IMR-90 (cell line): ENCODE results near the gene SMIM36. TPM values are rescaled to one million over a fixed set of nuclear protein-coding genes. Genes with fewer than 3 reads are reported as not detected.
"Not testable (repeated sequence)": the region's sequence is repeated elsewhere in the genome, so short reads cannot be mapped to it uniquely, and the experiment has no call there.

Experiments used
- ATAC-seq: fragments of 200-7000 bp; cut with Tn5 transposase; 2 replicates; pipeline ENCODE4 v1.9.1; 2020; ENCODE audit warnings: low read depth, mild to moderate bottlenecking, moderate library complexity
- BruUV-seq: library from RNA; stranded (reverse); fragments of 400-500 nt; replicated peaks from 2 replicates; lab custom pipeline; 2021; lab: Mats Ljungman, UMichigan
- CTCF ChIA-PET: fragments of 300-600 bp; formaldehyde crosslinking; extraction: SDS; loops from one replicate; lab custom pipeline; 2021; ENCODE audit warnings: antibody characterized with exemption; lab: Yijun Ruan, JAX
- POLR2A ChIA-PET: fragments of 300-600 bp; sonication (Branson Sonifier 250); formaldehyde crosslinking; loops from one replicate; lab custom pipeline; 2022; ENCODE audit warnings: antibody characterized with exemption; ENCODE audit not compliant: unreplicated experiment; lab: Charles Lee
- DNase-seq: peaks from one replicate; pipeline ENCODE4 v3.0.0; 2013
- H2AFZ ChIP-seq: replicated peaks from 2 replicates; pipeline ENCODE3; 2013; ENCODE audit warnings: low read length, mild to moderate bottlenecking; ENCODE audit not compliant: poor library complexity
- H2AK5ac ChIP-seq: 2 replicates; pipeline ENCODE4 v1.6.1; 2013; ENCODE audit warnings: low read depth, low read length, inconsistent platforms
- H2AK9ac ChIP-seq: replicated peaks from 2 replicates; pipeline ENCODE3; 2013; ENCODE audit warnings: mild to moderate bottlenecking, low read depth, low read length, moderate library complexity; ENCODE audit not compliant: poor library complexity
- H2BK120ac ChIP-seq: 2 replicates; pipeline ENCODE4 v1.6.1; 2013; ENCODE audit warnings: low read depth, low read length, inconsistent platforms
- H2BK15ac ChIP-seq: 3 replicates; pipeline ENCODE4 v1.6.1; 2013; ENCODE audit warnings: low read depth, low read length, inconsistent platforms
- H2BK20ac ChIP-seq: 2 replicates; pipeline ENCODE4 v1.6.1; 2013; ENCODE audit warnings: low read depth, mild to moderate bottlenecking, inconsistent platforms, low read length, moderate library complexity
- H2BK5ac ChIP-seq: 2 replicates; pipeline ENCODE4 v1.6.1; 2013; ENCODE audit warnings: mild to moderate bottlenecking, low read depth, low read length, inconsistent platforms; ENCODE audit not compliant: poor library complexity, severe bottlenecking
- H3K14ac ChIP-seq: replicated peaks from 2 replicates; pipeline ENCODE4 v1.6.1; 2013; ENCODE audit warnings: low read depth, low read length, inconsistent platforms
- H3K18ac ChIP-seq: 2 replicates; pipeline ENCODE4 v1.6.1; 2013; ENCODE audit warnings: low read depth, low read length, control low read depth
- H3K23ac ChIP-seq: 2 replicates; pipeline ENCODE4 v1.6.1; 2013; ENCODE audit warnings: low read depth, low read length, inconsistent platforms
- H3K27ac ChIP-seq: 2 replicates; pipeline ENCODE4 v1.5.1; 2013; ENCODE audit warnings: mild to moderate bottlenecking, control low read depth, low read length; ENCODE audit not compliant: insufficient read depth
- H3K27me3 ChIP-seq: 2 replicates; pipeline ENCODE4 v1.6.1; 2013; ENCODE audit warnings: low read length; ENCODE audit not compliant: control insufficient read depth, insufficient read depth
- H3K36me3 ChIP-seq: 2 replicates; pipeline ENCODE4 v1.6.1; 2013; ENCODE audit warnings: low read length, mixed read lengths; ENCODE audit not compliant: control insufficient read depth, insufficient read depth
- H3K4ac ChIP-seq: 2 replicates; pipeline ENCODE4 v1.6.1; 2013; ENCODE audit warnings: low read depth, low read length, inconsistent platforms
- H3K4me1 ChIP-seq: 2 replicates; pipeline ENCODE4 v1.6.1; 2013; ENCODE audit warnings: low read length, mixed read lengths; ENCODE audit not compliant: control insufficient read depth, insufficient read depth
- H3K4me2 ChIP-seq: 2 replicates; pipeline ENCODE4 v1.6.1; 2013; ENCODE audit warnings: low read depth, mild to moderate bottlenecking, control low read depth, low read length, moderate library complexity
- H3K4me3 ChIP-seq: 2 replicates; pipeline ENCODE4 v1.5.1; 2013; ENCODE audit warnings: low read depth, mild to moderate bottlenecking, control low read depth, low read length, moderate library complexity; ENCODE audit not compliant: insufficient read depth
- H3K56ac ChIP-seq: 2 replicates; pipeline ENCODE4 v1.6.1; 2013; ENCODE audit warnings: low read length, inconsistent platforms; ENCODE audit not compliant: insufficient read depth; ENCODE audit errors: extremely low read depth
- H3K79me1 ChIP-seq, 2 experiments: 2 replicates each; pipeline ENCODE4 v1.6.1; 2013; ENCODE audit warnings: low read length in 2 of 2, inconsistent platforms in 1 of 2, low read depth in 1 of 2
- H3K9ac ChIP-seq: 2 replicates; pipeline ENCODE4 v1.6.1; 2013; ENCODE audit warnings: low read depth, low read length, control low read depth
- H3K9me1 ChIP-seq: 2 replicates; pipeline ENCODE4 v1.6.1; 2013; ENCODE audit warnings: low read length, inconsistent platforms; ENCODE audit not compliant: insufficient read depth
- H3K9me3 ChIP-seq: 2 replicates; pipeline ENCODE4 v1.6.1; 2013; ENCODE audit warnings: low read length; ENCODE audit not compliant: control insufficient read depth, insufficient read depth
- H4K20me1 ChIP-seq: 2 replicates; pipeline ENCODE4 v1.6.1; 2013; ENCODE audit warnings: low read length, inconsistent platforms; ENCODE audit not compliant: insufficient read depth
- H4K5ac ChIP-seq: 2 replicates; pipeline ENCODE4 v1.6.1; 2013; ENCODE audit warnings: mild to moderate bottlenecking, low read depth, low read length, control low read depth
- H4K8ac ChIP-seq, 2 experiments: 2 replicates each; pipeline ENCODE4 v1.6.1; 2013; ENCODE audit warnings: low read depth in 2 of 2, low read length in 2 of 2, control low read depth in 1 of 2, inconsistent platforms in 1 of 2
- H4K91ac ChIP-seq: 2 replicates; pipeline ENCODE4 v1.6.1; 2013; ENCODE audit warnings: low read depth, low read length, inconsistent platforms; ENCODE audit not compliant: insufficient read depth
- WGBS, 2 experiments: methylation state at CpG; one replicate each; pipeline versions ENCODE4 v1.1.5 to v1.1.7; 2013; ENCODE audit warnings: missing lambda C conversion rate in 2 of 2; ENCODE audit not compliant: insufficient read length in 1 of 2; ENCODE audit errors: extremely low coverage in 2 of 2; 5-methylcytosine and 5-hydroxymethylcytosine counted together
- dilution Hi-C: fragments of 300-500 bp; cut with HindIII; formaldehyde crosslinking; loops from one replicate; pipeline ENCODE4 v1.14.3; 2018; ENCODE audit warnings: low sequenced_read_pairs; ENCODE audit not compliant: unreplicated experiment
- in situ Hi-C: fragments of 300-500 bp; cut with MboI; formaldehyde crosslinking; loops from 3 replicates; pipeline ENCODE4 v1.14.3; 2019; ENCODE audit warnings: low sequenced_read_pairs, inconsistent platforms, mixed read lengths
- intact Hi-C: fragments of 100-400 bp; cut with micrococcal nuclease; formaldehyde crosslinking; loops from 2 replicates; pipeline ENCODE4 v1.10.0; 2022
- polyA plus RNA-seq, 3 experiments: library from polyadenylated mRNA; depleted of rRNA; stranded (reverse); fragments of >200 nt; gene quantifications; 2 replicates each; pipeline ENCODE4 v1.2.3, GENCODE V29; 2012; ENCODE audit warnings: low replicate concordance in 1 of 3
- total RNA-seq: library from RNA; depleted of rRNA; stranded (reverse); fragments of >200 nt; gene quantifications from 2 replicates; pipeline ENCODE4 v1.2.3, GENCODE V29; 2012

The SMIM36 gene
- total and polyA plus RNA-seq, 2 of the 4 experiments (the other 2 are of a cell fraction) = not detected

GRCh38 chr17:55465771-55466170 lies 45.5 kb downstream of the SMIM36 start:
- H3K4me3 ChIP-seq, H3K56ac ChIP-seq, H3K4me2 ChIP-seq, H3K14ac ChIP-seq, H3K23ac ChIP-seq, H4K91ac ChIP-seq, H4K20me1 ChIP-seq, H2BK120ac ChIP-seq, H3K9me3 ChIP-seq, intact Hi-C loops, H3K9ac ChIP-seq, BruUV-seq, H2AFZ ChIP-seq, H3K4me1 ChIP-seq, H3K79me1 ChIP-seq, H3K18ac ChIP-seq, H3K27ac ChIP-seq, H2BK5ac ChIP-seq, in situ Hi-C loops, ATAC-seq, H4K8ac ChIP-seq, H2AK5ac ChIP-seq, H2BK20ac ChIP-seq, POLR2A ChIA-PET, H3K36me3 ChIP-seq, H3K4ac ChIP-seq, H2BK15ac ChIP-seq, DNase-seq, dilution Hi-C loops, H4K5ac ChIP-seq, H2AK9ac ChIP-seq, CTCF ChIA-PET, H3K9me1 ChIP-seq, H3K27me3 ChIP-seq: not testable (repeated sequence)
- no CpG with 5 or more reads among the region's 4 CpGs for WGBS, 2 experiments
